ENCODE results near the gene LRMDA. TPM values are rescaled to one million over a fixed set of nuclear protein-coding genes. Genes with fewer than 3 reads are reported as not detected.

LRMDA gene
- total RNA-seq, 3 donors from 2014 or later, result 9.4 to 14.9 (median 10.3) TPM

DNA sequence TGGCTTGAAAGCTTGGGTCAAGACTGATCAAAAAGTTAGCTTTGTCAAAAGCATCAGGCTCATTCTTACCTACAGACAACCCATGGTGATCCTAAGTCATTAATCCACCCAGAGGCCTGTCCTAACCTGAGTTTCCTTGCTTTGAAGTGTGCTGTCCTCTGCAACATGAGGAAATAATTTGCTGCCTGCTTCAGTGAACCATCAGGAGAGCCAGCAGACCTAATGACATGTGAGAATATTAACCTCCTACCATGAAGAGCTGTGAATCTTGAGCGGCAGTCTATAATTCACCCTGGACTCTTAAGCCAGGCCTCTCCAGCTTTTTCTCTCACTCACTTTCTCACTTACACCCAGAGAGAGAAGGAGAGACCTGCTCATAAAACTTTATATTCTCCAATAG is 590.0 kb downstream of the LRMDA start:
- no peaks in the 10 kb centered on the region for H3K9me3 ChIP-seq
- H3K4me1 ChIP-seq (ENCODE audit: low read depth), result no peaks in the 10 kb centered on the region
- DNase-seq (no peak), ATAC-seq (no peak)
- intact Hi-C loops (cut with DNase I, micrococcal nuclease), result no loop called here
- TF ChIP-seq, protein P1, sequence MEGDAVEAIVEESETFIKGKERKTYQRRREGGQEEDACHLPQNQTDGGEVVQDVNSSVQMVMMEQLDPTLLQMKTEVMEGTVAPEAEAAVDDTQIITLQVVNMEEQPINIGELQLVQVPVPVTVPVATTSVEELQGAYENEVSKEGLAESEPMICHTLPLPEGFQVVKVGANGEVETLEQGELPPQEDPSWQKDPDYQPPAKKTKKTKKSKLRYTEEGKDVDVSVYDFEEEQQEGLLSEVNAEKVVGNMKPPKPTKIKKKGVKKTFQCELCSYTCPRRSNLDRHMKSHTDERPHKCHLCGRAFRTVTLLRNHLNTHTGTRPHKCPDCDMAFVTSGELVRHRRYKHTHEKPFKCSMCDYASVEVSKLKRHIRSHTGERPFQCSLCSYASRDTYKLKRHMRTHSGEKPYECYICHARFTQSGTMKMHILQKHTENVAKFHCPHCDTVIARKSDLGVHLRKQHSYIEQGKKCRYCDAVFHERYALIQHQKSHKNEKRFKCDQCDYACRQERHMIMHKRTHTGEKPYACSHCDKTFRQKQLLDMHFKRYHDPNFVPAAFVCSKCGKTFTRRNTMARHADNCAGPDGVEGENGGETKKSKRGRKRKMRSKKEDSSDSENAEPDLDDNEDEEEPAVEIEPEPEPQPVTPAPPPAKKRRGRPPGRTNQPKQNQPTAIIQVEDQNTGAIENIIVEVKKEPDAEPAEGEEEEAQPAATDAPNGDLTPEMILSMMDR (IDR thresholded peaks at IDR 0.05), result no peak
- no peak overlapping the region for H3K4me3 ChIP-seq
- no peaks in the 10 kb centered on the region for H3K36me3 ChIP-seq (ENCODE audit: low read depth)

GRCh38 chr10:76022366-76022765 is 590.9 kb downstream of the LRMDA start:
- DNase-seq (no peak), ATAC-seq (no peak)
- TF ChIP-seq, protein P1 (IDR thresholded peaks at IDR 0.05), result no peak
- intact Hi-C loops (cut with DNase I, micrococcal nuclease), result no loop called here
- Histone ChIP-seq H3K4me3 (no peak overlapping the region), H3K4me1 (ENCODE audit: low read depth) (no peaks in the 10 kb centered on the region), H3K9me3 (no peaks in the 10 kb centered on the region), H3K36me3 (ENCODE audit: low read depth) (no peaks in the 10 kb centered on the region)

DNA sequence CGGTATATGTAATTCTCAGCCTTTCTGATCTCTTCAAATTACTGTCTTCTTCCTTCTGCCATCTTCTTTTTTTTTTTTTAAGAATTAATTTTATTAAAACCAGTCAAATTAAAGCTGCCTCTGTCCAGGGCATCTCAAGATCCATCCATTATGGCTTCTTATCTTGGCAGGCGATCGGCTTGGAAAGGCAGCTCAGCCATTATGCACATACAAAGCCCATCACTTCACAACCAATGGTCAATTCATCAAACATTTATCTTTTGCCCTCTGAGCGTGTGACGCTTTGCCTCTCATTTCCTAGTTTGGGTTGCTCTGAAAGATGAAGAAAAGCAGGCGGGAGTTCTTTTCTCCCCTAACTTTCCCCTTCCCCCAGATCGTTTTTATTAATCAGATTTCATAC is 591.6 kb downstream of the LRMDA start:
- H3K4me3 ChIP-seq, result no peak overlapping the region
- intact Hi-C loops (cut with DNase I, micrococcal nuclease), result no loop called here
- TF ChIP-seq, protein P1 (IDR thresholded peaks at IDR 0.05), result no peak

GRCh38 chr10:76024460-76025123 is 593.2 kb downstream of the LRMDA start:
- no peaks in the 10 kb centered on the region for H3K4me1 ChIP-seq (ENCODE audit: low read depth)
- no peak overlapping the region for H3K4me3 ChIP-seq
- DNase-seq (no peak), ATAC-seq (no peak)
- TF ChIP-seq, protein P1 (IDR thresholded peaks at IDR 0.05), result no peak
- no peaks in the 10 kb centered on the region for H3K36me3 ChIP-seq (ENCODE audit: low read depth)
- no peaks in the 10 kb centered on the region for H3K9me3 ChIP-seq
- intact Hi-C loops (cut with DNase I, micrococcal nuclease), result no loop called here

More for the DNA sequence above, 591.6 kb downstream of the LRMDA start:
- Histone ChIP-seq H3K9me3 (no peaks in the 10 kb centered on the region), H3K4me1 (ENCODE audit: low read depth) (no peaks in the 10 kb centered on the region), H3K36me3 (ENCODE audit: low read depth) (no peaks in the 10 kb centered on the region)
- ATAC-seq, result no peak
- no peak for DNase-seq

- Histone ChIP-seq H3K4me1 (ENCODE audit: low read depth) (no peaks in the 10 kb centered on the region), H3K9me3 (no peaks in the 10 kb centered on the region), H3K4me3 (no peak overlapping the region), H3K36me3 (ENCODE audit: low read depth) (no peaks in the 10 kb centered on the region)
- intact Hi-C loops (cut with DNase I, micrococcal nuclease), result no loop called here
- DNase-seq (no peak), ATAC-seq (no peak)
- TF ChIP-seq, protein P1 (IDR thresholded peaks at IDR 0.05), result no peak
Observed at GRCh38 chr10:76025124-76025477, 593.7 kb downstream of the LRMDA start.

Measured in mucosa of descending colon (tissue), 3 donors.